Smooth muscle cell of trachea (primary cell): ENCODE data around the gene UPK3BL1. TPM values are rescaled to one million over a fixed set of nuclear protein-coding genes. Genes with fewer than 3 reads are reported as not detected.

ENCODE experiments used
- total RNA-seq: library from RNA; depleted of rRNA; stranded (reverse); fragments of >200 nt; gene quantifications from 2 replicates; pipeline ENCODE4 v1.2.1, GENCODE V29; 2014

The UPK3BL1 gene
- 10.3 and 12.2 TPM in 2 replicates for total RNA-seq

GRCh38 chr7:102642691-102643090 lies at the start of gene UPK3BL1:
UPK3BL1 (minus strand) TSS chr7:102642791; CDS start chr7:102642741, 50 bp downstream.

GRCh38 chr7:102671166-102671955 lies 28.8 kb upstream of the UPK3BL1 start, which contains the start of gene POLR2J2:
POLR2J2 (minus strand) TSS chr7:102671663; CDS start chr7:102671601, 62 bp downstream.

GRCh38 chr7:102649924-102650323 lies 7.3 kb upstream of the UPK3BL1 start, which contains the start of gene SPDYE2B:
SPDYE2B (plus strand) TSS chr7:102650319; CDS start chr7:102652349, 2,030 bp downstream.

GRCh38 chr7:102616507-102617125 lies 26.0 kb downstream of the UPK3BL1 start, which contains the start of gene RASA4:
RASA4 (minus strand) TSS chr7:102616756; CDS start chr7:102616689, 67 bp downstream.

Other genes with a start within 250 kb of the UPK3BL1 start
- gene PRKRIP1, start 246.4 kb downstream of the UPK3BL1 start, total RNA-seq = 16.7 and 19.3 TPM in 2 replicates
- gene ORAI2, start 209.2 kb downstream of the UPK3BL1 start, total RNA-seq = 40.1 and 52.9 TPM in 2 replicates
- 13.2 and 17.4 TPM in 2 replicates for gene ALKBH4, start 177.9 kb downstream of the UPK3BL1 start, total RNA-seq
- gene LRWD1, start 177.8 kb downstream of the UPK3BL1 start, total RNA-seq = 15.0 and 23.5 TPM in 2 replicates
- 27.6 and 29.4 TPM in 2 replicates for gene POLR2J, start 163.9 kb downstream of the UPK3BL1 start, total RNA-seq
- gene RASA4B, start 125.0 kb downstream of the UPK3BL1 start, total RNA-seq = 3.0 and 3.5 TPM in 2 replicates
- 0.99 and 1.9 TPM in 2 replicates for gene UPK3BL2, start 99.1 kb downstream of the UPK3BL1 start, total RNA-seq
- gene SPDYE2, start 91.6 kb downstream of the UPK3BL1 start, total RNA-seq = not detected in 2 replicates
- 28.8 and 33.3 TPM in 2 replicates for gene POLR2J3, start 70.2 kb downstream of the UPK3BL1 start, total RNA-seq
- 6.5 and 7.4 TPM in 2 replicates for gene RASA4, start 26.0 kb downstream of the UPK3BL1 start, total RNA-seq
- gene SPDYE2B, start 7.5 kb upstream of the UPK3BL1 start, total RNA-seq = not detected in 2 replicates
- gene POLR2J2, start 28.9 kb upstream of the UPK3BL1 start, total RNA-seq = 2.5 and 4.5 TPM in 2 replicates
- 10.9 and 13.2 TPM in 2 replicates for gene FAM185A, start 106.2 kb upstream of the UPK3BL1 start, total RNA-seq